Endothelial cell of umbilical vein (primary cell): ENCODE results near the gene PPP3CA. TPM values are rescaled to one million over a fixed set of nuclear protein-coding genes. Genes with fewer than 3 reads are reported as not detected.

Source experiments
- BruUV-seq: library from RNA; stranded (reverse); fragments of 400-500 nt; replicated peaks from 2 replicates; lab custom pipeline; 2021; lab: Mats Ljungman, UMichigan
- CTCF ChIA-PET: fragments of 300-600, 350-600 bp; sonication (Branson Sonifier 250); formaldehyde crosslinking; loops from one replicate; lab custom pipeline; 2021; ENCODE audit warnings: antibody characterized with exemption, inconsistent platforms; lab: Charles Lee
- POLR2A ChIA-PET: fragments of 300-600, 350-600 bp; sonication (Branson Sonifier 250); formaldehyde crosslinking; loops from one replicate; lab custom pipeline; 2021; ENCODE audit warnings: antibody characterized with exemption, inconsistent platforms; lab: Charles Lee
- DNase-seq: peaks from one replicate; pipeline ENCODE4 v3.0.0-alpha.2; 2011; ENCODE audit warnings: low read depth, low spot score
- FAIRE-seq: peaks from 2 replicates; lab custom pipeline; 2011; peaks lifted over from hg19 to GRCh38; lab: Jason Lieb, UNC
- H2AFZ ChIP-seq: 2 replicates; pipeline ENCODE4 v1.6.0; 2012; ENCODE audit warnings: low read depth, low read length, control low read depth, inconsistent platforms
- H3K27ac ChIP-seq: 2 replicates; pipeline ENCODE4 v1.5.1; 2011; ENCODE audit warnings: low read depth, mild to moderate bottlenecking, control low read depth, low read length, moderate library complexity; ENCODE audit not compliant: insufficient read depth
- H3K27me3 ChIP-seq, 2 experiments: 2 replicates each; pipeline versions ENCODE4 v1.6.0 to v1.6.1; 2011; ENCODE audit warnings: low read length in 2 of 2, mixed read lengths in 1 of 2; ENCODE audit not compliant: control insufficient read depth in 2 of 2, insufficient read depth in 2 of 2
- H3K36me3 ChIP-seq, 2 experiments: 2 replicates in 1 of 2; 3 replicates in 1 of 2; pipeline ENCODE4 v1.5.1; 2011; ENCODE audit warnings: low read length in 2 of 2, mild to moderate bottlenecking in 1 of 2, moderate library complexity in 1 of 2; ENCODE audit not compliant: control insufficient read depth in 2 of 2, insufficient read depth in 2 of 2; ENCODE audit errors: extremely low read depth in 1 of 2
- H3K4me1 ChIP-seq: 3 replicates; pipeline ENCODE4 v1.5.1; 2011; ENCODE audit warnings: mild to moderate bottlenecking, low read length; ENCODE audit not compliant: control insufficient read depth, insufficient read depth; ENCODE audit errors: extremely low read depth
- H3K4me2 ChIP-seq: 2 replicates; pipeline ENCODE4 v1.6.1; 2011; ENCODE audit warnings: low read length, control low read depth, mixed read lengths; ENCODE audit not compliant: insufficient read depth
- H3K4me3 ChIP-seq, 3 experiments: fragments of 200-600 bp in 1 of 3; sonication (generic), shearing (Covaris generic) in 1 of 3; replicated peaks in 1 of 3; 2 replicates each; pipeline ENCODE4 v1.5.1; 2011 to 2016; ENCODE audit warnings: control low read depth in 3 of 3, low read length in 3 of 3, mild to moderate bottlenecking in 2 of 3, inconsistent platforms in 1 of 3, low read depth in 1 of 3, moderate library complexity in 1 of 3; ENCODE audit not compliant: insufficient read depth in 1 of 3
- H3K79me2 ChIP-seq: 2 replicates; pipeline ENCODE4 v1.6.0; 2012; ENCODE audit warnings: low read length, inconsistent platforms; ENCODE audit not compliant: control insufficient read depth, insufficient read depth
- H3K9ac ChIP-seq: replicated peaks from 2 replicates; pipeline ENCODE3; 2011; ENCODE audit warnings: low read length, control low read depth; ENCODE audit not compliant: insufficient read depth; ENCODE audit errors: extremely low read depth
- H3K9me1 ChIP-seq: replicated peaks from 3 replicates; pipeline ENCODE4 v1.6.0; 2011; ENCODE audit warnings: mild to moderate bottlenecking, low read length; ENCODE audit not compliant: control insufficient read depth, insufficient read depth; ENCODE audit errors: extremely low read depth
- H3K9me3 ChIP-seq: replicated peaks from 2 replicates; pipeline ENCODE4 v1.5.1; 2012; ENCODE audit warnings: low read length, inconsistent platforms; ENCODE audit not compliant: control insufficient read depth, insufficient read depth
- H4K20me1 ChIP-seq: replicated peaks from 2 replicates; pipeline ENCODE3; 2011; ENCODE audit warnings: mild to moderate bottlenecking, low read length; ENCODE audit not compliant: control insufficient read depth, insufficient read depth; ENCODE audit errors: extremely low read depth
- CTCF ChIP-seq, 2 donors: IDR thresholded peaks; 1 replicate in 1 of 2; 2 replicates in 1 of 2; pipeline ENCODE4 v1.5.1; 2011; ENCODE audit warnings: low read length in 2 of 2, mild to moderate bottlenecking in 2 of 2, moderate library complexity in 2 of 2, control low read depth in 1 of 2, inconsistent platforms in 1 of 2, low read depth in 1 of 2; ENCODE audit not compliant: insufficient read depth in 1 of 2; ENCODE audit errors: extremely low read depth in 1 of 2
- EZH2 ChIP-seq: IDR thresholded peaks from 2 replicates; pipeline ENCODE4 v1.6.1; 2012; ENCODE audit warnings: borderline replicate concordance, low read depth, mild to moderate bottlenecking, moderate library complexity, low read length, inconsistent platforms; ENCODE audit not compliant: severe bottlenecking
- FOS ChIP-seq: IDR thresholded peaks from 2 replicates; pipeline ENCODE4 v1.6.1; 2011; ENCODE audit warnings: mild to moderate bottlenecking, low read length, moderate library complexity, borderline replicate concordance; ENCODE audit not compliant: insufficient read depth
- GATA2 ChIP-seq: IDR thresholded peaks from 2 replicates; pipeline ENCODE4 v1.7.0; 2011; ENCODE audit warnings: low read depth, mild to moderate bottlenecking, moderate library complexity, mixed read lengths, low read length; ENCODE audit not compliant: insufficient read length, insufficient read depth
- JUN ChIP-seq: IDR thresholded peaks from 2 replicates; pipeline ENCODE4 v1.6.1; 2011; ENCODE audit warnings: borderline replicate concordance, low read depth; ENCODE audit not compliant: insufficient read length, insufficient read depth
- MAX ChIP-seq: IDR thresholded peaks from 2 replicates; pipeline ENCODE4 v1.6.1; 2011; ENCODE audit not compliant: insufficient read depth, insufficient read length
- MYC ChIP-seq: IDR thresholded peaks from one replicate; pipeline ENCODE4 v1.6.1; 2011; ENCODE audit warnings: mild to moderate bottlenecking, low read depth, low read length
- POLR2A ChIP-seq: IDR thresholded peaks from 2 replicates; pipeline ENCODE4 v1.6.1; 2012; ENCODE audit warnings: low read depth, mild to moderate bottlenecking, control low read depth, low read length
- POLR2AphosphoS5 ChIP-seq: IDR thresholded peaks from 2 replicates; pipeline ENCODE4 v1.6.1; 2012; ENCODE audit warnings: low read depth, mild to moderate bottlenecking, control low read depth, low read length, moderate library complexity; ENCODE audit not compliant: insufficient read depth
- dilution Hi-C: fragments of 300-500 bp; cut with MboI; formaldehyde crosslinking; loops from one replicate; pipeline ENCODE4 v1.15.0; 2019; ENCODE audit warnings: low sequenced_read_pairs; ENCODE audit not compliant: extremely low pct_ligation_motif_present
- intact Hi-C: fragments of 100-400 bp; cut with micrococcal nuclease; formaldehyde crosslinking; loops from one replicate; pipeline ENCODE4 v1.10.0; 2022
- polyA plus RNA-seq, 4 experiments: library from polyadenylated mRNA; depleted of rRNA in 3 of 4; stranded (reverse) in 3 of 4; unstranded in 1 of 4; fragments of >200 nt; gene quantifications; 2 replicates each; pipeline versions ENCODE4 v1.2.1 to v1.2.3, GENCODE V29; 2011 to 2012; ENCODE audit warnings: missing spikeins in 1 of 4
- total RNA-seq: library from RNA; stranded (reverse); gene quantifications from 2 replicates; pipeline ENCODE4 v1.2.3, GENCODE V29; 2021

PPP3CA gene
- total and polyA plus RNA-seq, 2 donors (not counting 3 experiments of a cell fraction or from before 2014, with no cell fraction given) = 7.0 to 43.3 TPM

GRCh38 chr4:101123231-101123630 lies 224.1 kb downstream of the PPP3CA start:
- Histone ChIP-seq H2AFZ (no peak overlapping the region), H3K36me3 (no peaks in the 10 kb centered on the region), H3K27me3 (no peaks in the 10 kb centered on the region), H3K9ac (no peak overlapping the region), H3K27ac (no peak overlapping the region), H4K20me1 (no peaks in the 10 kb centered on the region), H3K9me3 (no peaks in the 10 kb centered on the region), H3K4me1 (no peaks in the 10 kb centered on the region), H3K4me3 (no peak overlapping the region), H3K9me1 (no peaks in the 10 kb centered on the region), H3K4me2 (no peak overlapping the region), H3K79me2 (no peaks in the 10 kb centered on the region)
- no peak for TF ChIP-seq EZH2
- TF ChIP-seq FOS = no peak
- TF ChIP-seq JUN = no peak
- no peak for TF ChIP-seq MYC
- TF ChIP-seq POLR2A = no peak
- TF ChIP-seq CTCF (IDR thresholded peaks at IDR 0.05; ENCODE audit: extremely low read depth in 1 of 2, insufficient read depth in 1 of 2, low read depth in 1 of 2, low read length in 2 of 2) = no peak
- TF ChIP-seq MAX = no peak
- TF ChIP-seq POLR2AphosphoS5 = no peak
- TF ChIP-seq GATA2 = no peak
- BruUV-seq = no TSS peak
- FAIRE-seq (no peak), DNase-seq (no peak)
- CTCF ChIA-PET = no interaction called here
- intact Hi-C loops (no loop called here), dilution Hi-C loops (no loop called here)
- POLR2A ChIA-PET = no interaction called here
